HEK293 (cell line): Measurements from ENCODE around the gene CHST12.

Experiments
- CTCF ChIA-PET: fragments of 350-600 bp; formaldehyde crosslinking; extraction: SDS; loops from one replicate; lab custom pipeline; 2021; ENCODE audit warnings: antibody characterized with exemption; lab: Yijun Ruan, JAX
- POLR2A ChIA-PET: fragments of 300-600 bp; formaldehyde crosslinking; extraction: SDS; loops from one replicate; lab custom pipeline; 2020; ENCODE audit warnings: antibody characterized with exemption, inconsistent platforms; lab: Yijun Ruan, JAX
- H3K27ac ChIP-seq: fragments of 200-500 bp; sonication (Bioruptor generic); 2 replicates; pipeline ENCODE4 v1.5.1; 2014; ENCODE audit warnings: low read depth, low read length, control low read depth, inconsistent platforms; ENCODE audit errors: extremely low read depth
- H3K36me3 ChIP-seq, 2 experiments: fragments of 200-500 bp in 1 of 2; sonication (Bioruptor generic) in 1 of 2; 1 replicate in 1 of 2; 2 replicates in 1 of 2; pipeline ENCODE4 v1.5.1; 2014 to 2017; ENCODE audit warnings: inconsistent platforms in 2 of 2, low read length in 2 of 2; ENCODE audit not compliant: control insufficient read depth in 2 of 2, insufficient read depth in 1 of 2
- H3K4me1 ChIP-seq: fragments of 200-500 bp; sonication (Bioruptor generic); 2 replicates; pipeline ENCODE4 v1.5.1; 2014; ENCODE audit warnings: mild to moderate bottlenecking, low read length, inconsistent platforms; ENCODE audit not compliant: control insufficient read depth, insufficient read depth
- H3K4me3 ChIP-seq: 2 replicates; pipeline ENCODE4 v1.5.1; 2011; ENCODE audit warnings: low read depth, mild to moderate bottlenecking, control low read depth, low read length, moderate library complexity
- H3K9me3 ChIP-seq: fragments of 200-500 bp; sonication (Bioruptor generic); 2 replicates; pipeline ENCODE4 v1.5.1; 2014; ENCODE audit warnings: low read depth, low read length, inconsistent platforms; ENCODE audit not compliant: control insufficient read depth, insufficient read depth
- ELK4 ChIP-seq: IDR thresholded peaks from 2 replicates; pipeline ENCODE4 v1.6.1; 2011; ENCODE audit warnings: mild to moderate bottlenecking, low read depth, low read length, borderline replicate concordance
- OVOL3 ChIP-seq: fragments of 450-650 bp; formaldehyde crosslinking; IDR thresholded peaks from 2 replicates; pipeline ENCODE4 v1.5.1; 2016; ENCODE audit warnings: missing biosample characterization, missing genetic modification characterization
- WT1 ChIP-seq: fragments of 450-650 bp; formaldehyde crosslinking; IDR thresholded peaks from 2 replicates; pipeline ENCODE4 v1.5.1; 2016; ENCODE audit warnings: missing biosample characterization, missing genetic modification characterization
- ZBTB11 ChIP-seq: fragments of 450-650 bp; formaldehyde crosslinking; conservative IDR thresholded peaks from 2 replicates; pipeline ENCODE4 v1.5.1; 2016; ENCODE audit warnings: low read depth, missing biosample characterization, missing genetic modification characterization
- ZBTB26 ChIP-seq: fragments of 450-650 bp; formaldehyde crosslinking; optimal IDR thresholded peaks from 2 replicates; pipeline ENCODE3; 2016; ENCODE audit warnings: missing biosample characterization, mild to moderate bottlenecking, missing genetic modification characterization
- ZNF341 ChIP-seq: fragments of 450-650 bp; formaldehyde crosslinking; IDR thresholded peaks from 2 replicates; pipeline ENCODE4; 2016; ENCODE audit warnings: low read depth, missing biosample characterization, missing genetic modification characterization
- ZNF404 ChIP-seq: fragments of 450-650 bp; formaldehyde crosslinking; IDR thresholded peaks from 2 replicates; pipeline ENCODE4 v1.5.1; 2017; ENCODE audit warnings: missing biosample characterization, missing genetic modification characterization
- ZNF449 ChIP-seq: fragments of 450-650 bp; formaldehyde crosslinking; IDR thresholded peaks from 2 replicates; pipeline ENCODE4 v1.5.1; 2017; ENCODE audit warnings: missing biosample characterization, mild to moderate bottlenecking, missing genetic modification characterization, moderate library complexity
- ZNF488 ChIP-seq: fragments of 450-650 bp; formaldehyde crosslinking; IDR thresholded peaks from 2 replicates; pipeline ENCODE4 v1.5.1; 2016; ENCODE audit warnings: missing biosample characterization, missing genetic modification characterization
- ZNF510 ChIP-seq: fragments of 450-650 bp; formaldehyde crosslinking; IDR thresholded peaks from 2 replicates; pipeline ENCODE4 v1.5.1; 2018; ENCODE audit warnings: mild to moderate bottlenecking, missing genetic modification characterization, missing biosample characterization; ENCODE audit not compliant: insufficient replicate concordance
- ZNF513 ChIP-seq: fragments of 450-650 bp; IDR thresholded peaks from 2 replicates; pipeline ENCODE4 v1.5.1; 2018; ENCODE audit warnings: missing biosample characterization, missing genetic modification characterization
- ZNF548 ChIP-seq: fragments of 450-650 bp; formaldehyde crosslinking; IDR thresholded peaks from 2 replicates; pipeline ENCODE4 v1.5.1; 2016; ENCODE audit warnings: missing biosample characterization, missing genetic modification characterization
- ZNF768 ChIP-seq: fragments of 450-650 bp; formaldehyde crosslinking; IDR thresholded peaks from 2 replicates; pipeline ENCODE4 v1.5.1; 2018; ENCODE audit warnings: missing biosample characterization, mild to moderate bottlenecking, missing genetic modification characterization
- TF ChIP-seq, protein P1 (sequence below): fragments of 450-650 bp; formaldehyde crosslinking; IDR thresholded peaks from 2 replicates; pipeline ENCODE4 v1.5.1; 2016; ENCODE audit warnings: missing biosample characterization, missing genetic modification characterization
- TF ChIP-seq, protein P2 (sequence below): fragments of 450-650 bp; formaldehyde crosslinking; IDR thresholded peaks from 2 replicates; pipeline ENCODE4 v1.5.1; 2016; ENCODE audit warnings: missing biosample characterization, missing genetic modification characterization

The CHST12 gene

DNA sequence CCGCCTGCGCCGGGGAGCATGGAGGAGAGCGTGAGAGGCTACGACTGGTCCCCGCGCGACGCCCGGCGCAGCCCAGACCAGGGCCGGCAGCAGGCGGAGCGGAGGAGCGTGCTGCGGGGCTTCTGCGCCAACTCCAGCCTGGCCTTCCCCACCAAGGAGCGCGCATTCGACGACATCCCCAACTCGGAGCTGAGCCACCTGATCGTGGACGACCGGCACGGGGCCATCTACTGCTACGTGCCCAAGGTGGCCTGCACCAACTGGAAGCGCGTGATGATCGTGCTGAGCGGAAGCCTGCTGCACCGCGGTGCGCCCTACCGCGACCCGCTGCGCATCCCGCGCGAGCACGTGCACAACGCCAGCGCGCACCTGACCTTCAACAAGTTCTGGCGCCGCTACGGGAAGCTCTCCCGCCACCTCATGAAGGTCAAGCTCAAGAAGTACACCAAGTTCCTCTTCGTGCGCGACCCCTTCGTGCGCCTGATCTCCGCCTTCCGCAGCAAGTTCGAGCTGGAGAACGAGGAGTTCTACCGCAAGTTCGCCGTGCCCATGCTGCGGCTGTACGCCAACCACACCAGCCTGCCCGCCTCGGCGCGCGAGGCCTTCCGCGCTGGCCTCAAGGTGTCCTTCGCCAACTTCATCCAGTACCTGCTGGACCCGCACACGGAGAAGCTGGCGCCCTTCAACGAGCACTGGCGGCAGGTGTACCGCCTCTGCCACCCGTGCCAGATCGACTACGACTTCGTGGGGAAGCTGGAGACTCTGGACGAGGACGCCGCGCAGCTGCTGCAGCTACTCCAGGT, 29.7 kb downstream of the CHST12 start (continued):
- TF ChIP-seq ZNF404 (no peak), ELK4 (no peak)

DNA sequence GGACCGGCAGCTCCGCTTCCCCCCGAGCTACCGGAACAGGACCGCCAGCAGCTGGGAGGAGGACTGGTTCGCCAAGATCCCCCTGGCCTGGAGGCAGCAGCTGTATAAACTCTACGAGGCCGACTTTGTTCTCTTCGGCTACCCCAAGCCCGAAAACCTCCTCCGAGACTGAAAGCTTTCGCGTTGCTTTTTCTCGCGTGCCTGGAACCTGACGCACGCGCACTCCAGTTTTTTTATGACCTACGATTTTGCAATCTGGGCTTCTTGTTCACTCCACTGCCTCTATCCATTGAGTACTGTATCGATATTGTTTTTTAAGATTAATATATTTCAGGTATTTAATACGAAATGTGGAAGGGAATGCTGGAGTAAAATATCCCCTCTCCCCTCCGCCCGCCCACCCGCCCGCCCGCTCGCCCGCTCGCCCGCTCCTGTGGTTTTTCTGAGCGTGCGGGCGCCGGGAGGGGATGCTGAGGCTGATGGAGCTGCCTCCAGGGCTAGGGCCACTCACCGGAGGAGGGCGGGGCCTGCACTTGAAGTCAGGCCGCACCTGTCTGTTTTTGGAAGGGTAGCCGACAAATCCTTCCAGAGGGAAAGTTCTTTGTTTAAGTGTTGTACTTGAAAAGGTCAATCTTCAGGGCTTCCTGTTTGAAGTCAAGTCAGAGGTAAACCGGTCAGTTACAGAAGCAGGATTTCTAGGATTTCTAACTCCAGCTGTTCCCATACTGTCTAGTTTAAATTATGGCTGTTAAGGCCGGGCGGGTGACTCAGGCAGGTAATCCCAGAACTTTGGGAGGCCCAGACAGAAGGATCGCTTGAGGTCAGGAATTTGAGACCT, 30.5 kb downstream of the CHST12 start:
- TF ChIP-seq ZNF768 (tag by site-specific recombination) (no peak), OVOL3 (no peak), WT1 (tag by site-specific recombination) (no peak), ZNF510 (no peak), ZNF488 (tag by site-specific recombination) (no peak), ZNF513 (tag by site-specific recombination) (no peak), ZBTB26 (tag by site-specific recombination) (no peak)
- TF ChIP-seq, protein P1, sequence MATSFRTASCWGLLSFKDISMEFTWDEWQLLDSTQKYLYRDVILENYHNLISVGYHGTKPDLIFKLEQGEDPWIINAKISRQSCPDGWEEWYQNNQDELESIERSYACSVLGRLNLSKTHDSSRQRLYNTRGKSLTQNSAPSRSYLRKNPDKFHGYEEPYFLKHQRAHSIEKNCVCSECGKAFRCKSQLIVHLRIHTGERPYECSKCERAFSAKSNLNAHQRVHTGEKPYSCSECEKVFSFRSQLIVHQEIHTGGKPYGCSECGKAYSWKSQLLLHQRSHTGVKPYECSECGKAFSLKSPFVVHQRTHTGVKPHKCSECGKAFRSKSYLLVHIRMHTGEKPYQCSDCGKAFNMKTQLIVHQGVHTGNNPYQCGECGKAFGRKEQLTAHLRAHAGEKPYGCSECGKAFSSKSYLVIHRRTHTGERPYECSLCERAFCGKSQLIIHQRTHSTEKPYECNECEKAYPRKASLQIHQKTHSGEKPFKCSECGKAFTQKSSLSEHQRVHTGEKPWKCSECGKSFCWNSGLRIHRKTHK (tag by site-specific recombination), result no peak
- TF ChIP-seq, all 188 proteins: peak for 0
- no peaks in the 10 kb centered on the region for H3K4me1 ChIP-seq
- CTCF ChIA-PET, result interaction anchor here (0.7 to 1.6 kb wide), 3 partner anchors 17 to 35 kb away, joined by 3 to 4 read pairs (median 3); no protein-coding TSS in a partner anchor
- H3K36me3 ChIP-seq, result peaks cover 0 to 51% of the 10 kb centered on the region in 2 experiments; a peak in 2 of 3 replicates
- no peak overlapping the region for H3K4me3 ChIP-seq
- H3K9me3 ChIP-seq, result no peaks in the 10 kb centered on the region
- POLR2A ChIA-PET, result interaction anchor here (0.6 to 0.9 kb wide), 2 partner anchors 34 to 749 kb away, joined by 4 to 5 read pairs; no protein-coding TSS in a partner anchor
- no peak overlapping the region for H3K27ac ChIP-seq

- Histone ChIP-seq H3K9me3 (no peaks in the 10 kb centered on the region), H3K27ac (no peak overlapping the region), H3K4me3 (no peak overlapping the region), H3K4me1 (no peaks in the 10 kb centered on the region), H3K36me3 (peaks cover 0 to 53% of the 10 kb centered on the region in 2 experiments; a peak in 2 of 3 replicates)
- ChIA-PET CTCF (interaction anchor here (0.6 to 1.6 kb wide), 4 partner anchors 23 to 701 kb away, joined by 3 to 4 read pairs (median 3); no protein-coding TSS in a partner anchor), POLR2A (interaction anchor here (0.6 kb wide), 1 partner anchor 35 kb away, joined by 4 read pairs; no protein-coding TSS in a partner anchor)
- TF ChIP-seq ZBTB11 (no peak), ZNF449 (no peak), ZNF341 (tag by site-specific recombination) (no peak), ZNF548 (no peak)
- TF ChIP-seq, protein P2, sequence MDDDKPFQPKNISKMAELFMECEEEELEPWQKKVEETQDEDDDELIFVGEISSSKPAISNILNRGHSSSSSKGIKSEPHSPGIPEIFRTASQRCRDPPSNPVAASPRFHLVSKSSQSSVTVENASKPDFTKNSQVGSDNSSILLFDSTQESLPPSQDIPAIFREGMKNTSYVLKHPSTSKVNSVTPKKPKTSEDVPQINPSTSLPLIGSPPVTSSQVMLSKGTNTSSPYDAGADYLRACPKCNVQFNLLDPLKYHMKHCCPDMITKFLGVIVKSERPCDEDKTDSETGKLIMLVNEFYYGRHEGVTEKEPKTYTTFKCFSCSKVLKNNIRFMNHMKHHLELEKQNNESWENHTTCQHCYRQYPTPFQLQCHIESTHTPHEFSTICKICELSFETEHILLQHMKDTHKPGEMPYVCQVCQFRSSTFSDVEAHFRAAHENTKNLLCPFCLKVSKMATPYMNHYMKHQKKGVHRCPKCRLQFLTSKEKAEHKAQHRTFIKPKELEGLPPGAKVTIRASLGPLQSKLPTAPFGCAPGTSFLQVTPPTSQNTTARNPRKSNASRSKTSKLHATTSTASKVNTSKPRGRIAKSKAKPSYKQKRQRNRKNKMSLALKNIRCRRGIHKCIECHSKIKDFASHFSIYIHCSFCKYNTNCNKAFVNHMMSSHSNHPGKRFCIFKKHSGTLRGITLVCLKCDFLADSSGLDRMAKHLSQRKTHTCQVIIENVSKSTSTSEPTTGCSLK, result no peak
These were observed 31.7 kb downstream of the CHST12 start for GRCh38 chr7:2435146-2435545.
